ENCODE results near the gene LIPH. TPM values are rescaled to one million over a fixed set of nuclear protein-coding genes. Genes with fewer than 3 reads are reported as not detected.

LIPH gene
- total RNA-seq, 2 donors from 2014 or later: 58.3 to 104 TPM

- no peaks in the 10 kb centered on the region for H3K9me3 ChIP-seq
- no peaks in the 10 kb centered on the region for H3K4me1 ChIP-seq
- intact Hi-C loops (cut with DNase I): no loop called here
- no peaks in the 10 kb centered on the region for H3K36me3 ChIP-seq
- H3K27me3 ChIP-seq: no peaks in the 10 kb centered on the region
- H3K4me3 ChIP-seq: no peak overlapping the region
- no peak overlapping the region for H3K9ac ChIP-seq (ENCODE audit: low read depth in 2 of 2, low read length in 2 of 2)
- no peak for DNase-seq
- H3K27ac ChIP-seq: no peak overlapping the region
- TF ChIP-seq, protein P1, sequence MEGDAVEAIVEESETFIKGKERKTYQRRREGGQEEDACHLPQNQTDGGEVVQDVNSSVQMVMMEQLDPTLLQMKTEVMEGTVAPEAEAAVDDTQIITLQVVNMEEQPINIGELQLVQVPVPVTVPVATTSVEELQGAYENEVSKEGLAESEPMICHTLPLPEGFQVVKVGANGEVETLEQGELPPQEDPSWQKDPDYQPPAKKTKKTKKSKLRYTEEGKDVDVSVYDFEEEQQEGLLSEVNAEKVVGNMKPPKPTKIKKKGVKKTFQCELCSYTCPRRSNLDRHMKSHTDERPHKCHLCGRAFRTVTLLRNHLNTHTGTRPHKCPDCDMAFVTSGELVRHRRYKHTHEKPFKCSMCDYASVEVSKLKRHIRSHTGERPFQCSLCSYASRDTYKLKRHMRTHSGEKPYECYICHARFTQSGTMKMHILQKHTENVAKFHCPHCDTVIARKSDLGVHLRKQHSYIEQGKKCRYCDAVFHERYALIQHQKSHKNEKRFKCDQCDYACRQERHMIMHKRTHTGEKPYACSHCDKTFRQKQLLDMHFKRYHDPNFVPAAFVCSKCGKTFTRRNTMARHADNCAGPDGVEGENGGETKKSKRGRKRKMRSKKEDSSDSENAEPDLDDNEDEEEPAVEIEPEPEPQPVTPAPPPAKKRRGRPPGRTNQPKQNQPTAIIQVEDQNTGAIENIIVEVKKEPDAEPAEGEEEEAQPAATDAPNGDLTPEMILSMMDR (IDR thresholded peaks at IDR 0.05): no peak
Observed at GRCh38 chr3:185465471-185465870, 86.9 kb downstream of the LIPH start.

DNA sequence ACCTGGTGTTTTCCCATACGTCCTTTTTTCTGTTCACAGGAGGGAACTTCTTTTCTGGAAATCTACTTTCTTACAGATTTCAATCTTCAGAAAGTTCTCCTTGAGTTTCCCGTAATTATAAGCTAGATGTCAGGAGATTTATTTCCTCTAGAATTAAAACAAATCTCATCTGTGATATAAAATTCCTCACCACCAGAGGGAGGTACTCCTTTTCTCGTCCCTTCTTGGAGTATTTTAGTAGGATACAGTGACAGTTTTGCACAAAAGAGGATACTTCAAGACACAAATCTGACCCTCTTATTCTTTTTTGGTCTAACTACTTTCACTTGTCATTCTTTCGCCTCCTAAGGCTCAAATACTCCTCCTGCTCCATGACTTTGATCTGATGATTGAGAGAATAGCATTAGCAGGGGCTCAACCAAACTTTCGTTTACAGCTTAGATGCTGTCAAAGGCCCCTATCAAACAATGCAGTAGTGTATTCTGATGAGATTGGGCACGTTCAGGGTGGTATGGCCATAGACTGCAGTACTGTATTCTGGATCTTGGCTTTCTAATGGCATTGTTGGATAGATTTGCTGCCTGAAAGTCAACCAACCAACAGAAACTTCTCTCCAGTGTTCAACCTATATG is 91.6 kb downstream of the LIPH start:
- Histone ChIP-seq H3K36me3 (no peaks in the 10 kb centered on the region), H3K27me3 (no peaks in the 10 kb centered on the region), H3K9me3 (no peaks in the 10 kb centered on the region), H3K4me1 (no peaks in the 10 kb centered on the region), H3K4me3 (no peak overlapping the region), H3K9ac (ENCODE audit: low read depth in 2 of 2, low read length in 2 of 2) (no peak overlapping the region), H3K27ac (no peak overlapping the region)
- no peak for DNase-seq
- TF ChIP-seq, protein P1 (IDR thresholded peaks at IDR 0.05): peak; percentile 20
- intact Hi-C loops (cut with DNase I): loop anchor here (5.0 kb wide), 1 partner anchor 116 kb away; no protein-coding TSS in a partner anchor

GRCh38 chr3:185460309-185460708 is 92.1 kb downstream of the LIPH start:
- Histone ChIP-seq H3K9me3 (no peaks in the 10 kb centered on the region), H3K4me1 (no peaks in the 10 kb centered on the region), H3K27ac (no peak overlapping the region), H3K36me3 (no peaks in the 10 kb centered on the region), H3K27me3 (no peaks in the 10 kb centered on the region), H3K4me3 (no peak overlapping the region), H3K9ac (ENCODE audit: low read depth in 2 of 2, low read length in 2 of 2) (no peak overlapping the region)
- no peak for DNase-seq
- intact Hi-C loops (cut with DNase I): loop anchor here (5.0 kb wide), 1 partner anchor 117 kb away; no protein-coding TSS in a partner anchor
- TF ChIP-seq, protein P1 (IDR thresholded peaks at IDR 0.05): no peak

DNA sequence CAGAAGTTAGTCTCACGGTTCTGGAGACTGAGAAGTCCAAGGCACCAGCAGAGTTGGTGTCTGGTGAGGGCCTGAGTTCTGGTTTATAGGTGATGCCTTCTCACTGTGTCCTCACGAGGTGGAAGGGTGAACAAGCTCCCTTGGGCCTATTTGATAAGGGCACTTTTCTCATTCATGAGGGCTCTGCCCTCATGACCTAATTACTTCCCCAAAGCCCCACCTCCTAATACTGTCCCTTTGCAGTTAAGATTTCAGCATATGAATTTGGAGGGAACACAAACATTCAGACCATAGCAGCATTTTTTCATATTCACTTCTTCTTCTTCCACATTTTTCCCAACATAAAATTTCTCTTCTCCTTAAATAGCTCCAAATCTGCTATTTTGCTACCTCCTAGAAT is 95.0 kb downstream of the LIPH start:
- no peak overlapping the region for H3K4me3 ChIP-seq
- no peaks in the 10 kb centered on the region for H3K4me1 ChIP-seq
- H3K27me3 ChIP-seq: no peaks in the 10 kb centered on the region
- TF ChIP-seq, protein P1 (IDR thresholded peaks at IDR 0.05): no peak
- no peak overlapping the region for H3K9ac ChIP-seq (ENCODE audit: low read depth in 2 of 2, low read length in 2 of 2)
- no peaks in the 10 kb centered on the region for H3K9me3 ChIP-seq
- no peaks in the 10 kb centered on the region for H3K36me3 ChIP-seq
- intact Hi-C loops (cut with DNase I): no loop called here
- no peak overlapping the region for H3K27ac ChIP-seq
- DNase-seq: no peak

Other genes with a start within 250 kb of the LIPH start
- 10 to 100 TPM; 34.0 to 46.9 TPM for gene MAP3K13, start 189.5 kb downstream of the LIPH start, total RNA-seq
- gene TMEM41A, start 53.6 kb downstream of the LIPH start, total RNA-seq: 10 to 100 TPM; 14.8 to 22.4 TPM
- gene SENP2, start 33.7 kb upstream of the LIPH start, total RNA-seq: 10 to 100 TPM; 28.6 to 30.3 TPM

All from colonic mucosa (tissue), 4 donors.